HepG2 (cell line): Measurements from ENCODE around the gene ZBTB20. TPM values are rescaled to one million over a fixed set of nuclear protein-coding genes. Genes with fewer than 3 reads are reported as not detected.

Experiments
- ATF1 ChIP-seq: IDR thresholded peaks from 2 replicates; pipeline ENCODE4 v1.6.1; 2016; ENCODE audit warnings: mild to moderate bottlenecking, control low read depth
- ATF7 ChIP-seq, 2 experiments: fragments of 450-650 bp in 1 of 2; sonication (generic) in 1 of 2; formaldehyde crosslinking in 1 of 2; IDR thresholded peaks; 2 replicates each; pipeline versions ENCODE4 v1.4.0 to v1.6.1; 2016 to 2020; ENCODE audit warnings: antibody characterized with exemption in 1 of 2, mild to moderate bottlenecking in 1 of 2, missing genetic modification reagents in 1 of 2
- CSRNP2 ChIP-seq: sonication (generic); formaldehyde crosslinking; conservative IDR thresholded peaks from 2 replicates; pipeline ENCODE4 v1.8.0; 2022; ENCODE audit warnings: low read depth, missing genetic modification reagents
- FOXP1 ChIP-seq, 2 experiments: fragments of 450-650 bp in 1 of 2; IDR thresholded peaks; 2 replicates each; pipeline ENCODE4 v1.6.1; 2017 to 2018; ENCODE audit warnings: antibody characterized with exemption in 1 of 2
- GMEB1 ChIP-seq: sonication (generic); formaldehyde crosslinking; IDR thresholded peaks from 2 replicates; pipeline ENCODE4 v1.5.1; 2020; ENCODE audit warnings: missing genetic modification reagents, mild to moderate bottlenecking, borderline replicate concordance
- HNF4A ChIP-seq: sonication (generic); formaldehyde crosslinking; IDR thresholded peaks from 2 replicates; pipeline ENCODE4 v1.4.0; 2020; ENCODE audit warnings: missing genetic modification reagents
- HNF4G ChIP-seq, 2 experiments: sonication (generic) in 1 of 2; formaldehyde crosslinking in 1 of 2; IDR thresholded peaks; 2 replicates each; pipeline versions ENCODE4 v1.4.0 to v1.6.1; 2011 to 2020; ENCODE audit warnings: borderline replicate concordance in 2 of 2, low read depth in 2 of 2, mild to moderate bottlenecking in 2 of 2, low read length in 1 of 2, missing genetic modification reagents in 1 of 2, moderate library complexity in 1 of 2
- HNRNPLL ChIP-seq: fragments of 200-400 bp; formaldehyde crosslinking; IDR thresholded peaks from 2 replicates; pipeline ENCODE4 v1.6.1; 2017; ENCODE audit warnings: mild to moderate bottlenecking, low read depth, low read length; ENCODE audit not compliant: poor library complexity, severe bottlenecking
- RARG ChIP-seq: sonication (generic); formaldehyde crosslinking; IDR thresholded peaks from 2 replicates; pipeline ENCODE4 v1.4.0; 2020; ENCODE audit warnings: low read depth, mild to moderate bottlenecking, missing genetic modification reagents
- ZFP41 ChIP-seq: sonication (generic); formaldehyde crosslinking; IDR thresholded peaks from 2 replicates; pipeline ENCODE4 v1.4.0; 2020; ENCODE audit warnings: mild to moderate bottlenecking, missing genetic modification reagents, borderline replicate concordance
- ZFY ChIP-seq: sonication (generic); formaldehyde crosslinking; IDR thresholded peaks from 2 replicates; pipeline ENCODE4 v1.4.0; 2020; ENCODE audit warnings: missing genetic modification reagents
- ZMYM4 ChIP-seq: sonication (generic); formaldehyde crosslinking; IDR thresholded peaks from 2 replicates; pipeline ENCODE4 v1.8.1; 2023; ENCODE audit warnings: mild to moderate bottlenecking, missing genetic modification reagents
- ZNF160 ChIP-seq: sonication (generic); formaldehyde crosslinking; IDR thresholded peaks from 2 replicates; pipeline ENCODE4 v1.8.0; 2022; ENCODE audit warnings: mild to moderate bottlenecking, inconsistent platforms, missing genetic modification reagents
- ZNF773 ChIP-seq: sonication (generic); formaldehyde crosslinking; IDR thresholded peaks from 2 replicates; pipeline ENCODE4 v1.4.0; 2020; ENCODE audit warnings: missing genetic modification reagents, borderline replicate concordance
- ZNF788 ChIP-seq: sonication (generic); formaldehyde crosslinking; IDR thresholded peaks from 2 replicates; pipeline ENCODE4 v1.5.0; 2020; ENCODE audit warnings: mild to moderate bottlenecking, missing genetic modification reagents, borderline replicate concordance
- polyA plus RNA-seq, 8 experiments: library from polyadenylated mRNA; depleted of rRNA in 3 of 8; stranded (reverse) in 7 of 8; unstranded in 1 of 8; fragments of >200 nt; fragmentation: Illumina TruSeq in 4 of 8; extraction: Trizol in 4 of 8; gene quantifications; 2 replicates each; pipeline versions ENCODE4 v1.2.1 to v1.2.3, GENCODE V29; 2011 to 2016; ENCODE audit warnings: low read depth in 4 of 8, missing spikeins in 1 of 8, mixed read lengths in 1 of 8; ENCODE audit not compliant: insufficient read depth in 1 of 8
- total RNA-seq, 5 experiments: library from RNA; depleted of rRNA; stranded (reverse); fragments of >200 nt; fragmentation: Illumina TruSeq; extraction: Trizol; gene quantifications; 2 replicates each; pipeline ENCODE4 v1.2.3, GENCODE V29; 2016; ENCODE audit warnings: low read depth in 1 of 5
- TF ChIP-seq, protein P1 (sequence below): sonication (generic); formaldehyde crosslinking; conservative IDR thresholded peaks from 2 replicates; pipeline ENCODE4 v1.4.0; 2020; ENCODE audit warnings: missing genetic modification reagents
- TF ChIP-seq, protein P2 (sequence below): sonication (generic); formaldehyde crosslinking; IDR thresholded peaks from 2 replicates; pipeline ENCODE4 v1.4.0; 2020; ENCODE audit warnings: missing genetic modification reagents

ZBTB20 gene
- total and polyA plus RNA-seq, 2 of the 13 experiments (the other 11 are each of a cell fraction or from before 2014, with no cell fraction given) = 1.9 to 8.8 TPM

DNA sequence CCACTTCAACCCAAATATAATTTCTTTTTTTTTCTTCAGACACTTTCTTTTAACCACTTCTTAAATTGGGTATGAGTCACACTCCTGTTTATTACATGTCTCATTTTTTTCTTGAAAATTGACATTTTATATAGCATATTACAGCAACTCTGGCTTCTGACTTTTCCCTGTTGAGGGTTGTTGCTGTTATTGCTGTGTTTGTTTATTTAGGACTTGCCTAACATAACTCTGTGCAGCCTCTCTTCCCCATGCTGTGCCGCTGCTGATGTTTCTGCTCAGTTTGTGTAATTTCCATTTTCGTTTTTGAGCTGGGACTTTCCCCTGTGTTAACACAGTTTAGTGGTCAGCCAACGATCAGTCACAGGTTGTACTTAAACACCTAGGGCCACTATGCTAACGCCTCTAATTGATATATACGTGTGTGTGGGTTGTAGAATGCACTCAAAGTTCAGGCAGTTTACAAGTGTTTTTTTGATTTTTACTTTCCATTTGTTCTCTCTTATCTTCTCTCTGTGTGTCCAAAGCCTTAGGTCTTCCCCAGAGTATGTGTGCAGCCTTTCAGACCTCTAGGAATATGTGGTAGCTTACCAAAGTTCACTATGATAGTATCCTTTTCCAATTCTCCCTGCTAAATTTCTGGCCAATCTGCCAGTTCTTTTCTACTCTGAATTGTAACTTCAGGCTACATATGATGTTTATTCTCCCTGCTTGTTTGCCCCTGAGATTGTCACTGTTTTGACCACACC lies 337.2 kb downstream of the ZBTB20 start (continued):
- TF ChIP-seq CSRNP2 (CRISPR knock-in tag) (no peak), ZNF160 (no peak), ZFY (CRISPR knock-in tag) (no peak), ZFP41 (CRISPR knock-in tag) (no peak), ATF7 (IDR thresholded peaks at IDR 0.05) (no peak), ATF7 (CRISPR knock-in tag; IDR thresholded peaks at IDR 0.05) (no peak), GMEB1 (no peak), ZNF773 (CRISPR knock-in tag) (no peak), HNF4G (IDR thresholded peaks at IDR 0.05; ENCODE audit: borderline replicate concordance, low read depth, low read length) (no peak), HNF4G (CRISPR knock-in tag; IDR thresholded peaks at IDR 0.05; ENCODE audit: borderline replicate concordance, low read depth) (no peak), HNRNPLL (no peak), ZMYM4 (peak; percentile 39; the same call in 1 of the 2 replicates), ZNF788 (CRISPR knock-in tag) (no peak), HNF4A (CRISPR knock-in tag) (peak; percentile 11; the same call in 1 of the 2 replicates), FOXP1 (IDR thresholded peaks at IDR 0.05) (no peak), FOXP1 (CRISPR knock-in tag; IDR thresholded peaks at IDR 0.05) (0 out of 2 replicates have a peak, but pooled peaks have one; percentile 19), RARG (CRISPR knock-in tag) (no peak), ATF1 (CRISPR knock-in tag) (no peak)
- TF ChIP-seq, protein P1, sequence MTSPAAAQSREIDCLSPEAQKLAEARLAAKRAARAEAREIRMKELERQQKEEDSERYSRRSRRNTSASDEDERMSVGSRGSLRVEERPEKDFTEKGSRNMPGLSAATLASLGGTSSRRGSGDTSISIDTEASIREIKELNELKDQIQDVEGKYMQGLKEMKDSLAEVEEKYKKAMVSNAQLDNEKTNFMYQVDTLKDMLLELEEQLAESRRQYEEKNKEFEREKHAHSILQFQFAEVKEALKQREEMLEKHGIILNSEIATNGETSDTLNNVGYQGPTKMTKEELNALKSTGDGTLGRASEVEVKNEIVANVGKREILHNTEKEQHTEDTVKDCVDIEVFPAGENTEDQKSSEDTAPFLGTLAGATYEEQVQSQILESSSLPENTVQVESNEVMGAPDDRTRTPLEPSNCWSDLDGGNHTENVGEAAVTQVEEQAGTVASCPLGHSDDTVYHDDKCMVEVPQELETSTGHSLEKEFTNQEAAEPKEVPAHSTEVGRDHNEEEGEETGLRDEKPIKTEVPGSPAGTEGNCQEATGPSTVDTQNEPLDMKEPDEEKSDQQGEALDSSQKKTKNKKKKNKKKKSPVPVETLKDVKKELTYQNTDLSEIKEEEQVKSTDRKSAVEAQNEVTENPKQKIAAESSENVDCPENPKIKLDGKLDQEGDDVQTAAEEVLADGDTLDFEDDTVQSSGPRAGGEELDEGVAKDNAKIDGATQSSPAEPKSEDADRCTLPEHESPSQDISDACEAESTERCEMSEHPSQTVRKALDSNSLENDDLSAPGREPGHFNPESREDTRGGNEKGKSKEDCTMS (CRISPR knock-in tag) = no peak
- TF ChIP-seq, protein P2, sequence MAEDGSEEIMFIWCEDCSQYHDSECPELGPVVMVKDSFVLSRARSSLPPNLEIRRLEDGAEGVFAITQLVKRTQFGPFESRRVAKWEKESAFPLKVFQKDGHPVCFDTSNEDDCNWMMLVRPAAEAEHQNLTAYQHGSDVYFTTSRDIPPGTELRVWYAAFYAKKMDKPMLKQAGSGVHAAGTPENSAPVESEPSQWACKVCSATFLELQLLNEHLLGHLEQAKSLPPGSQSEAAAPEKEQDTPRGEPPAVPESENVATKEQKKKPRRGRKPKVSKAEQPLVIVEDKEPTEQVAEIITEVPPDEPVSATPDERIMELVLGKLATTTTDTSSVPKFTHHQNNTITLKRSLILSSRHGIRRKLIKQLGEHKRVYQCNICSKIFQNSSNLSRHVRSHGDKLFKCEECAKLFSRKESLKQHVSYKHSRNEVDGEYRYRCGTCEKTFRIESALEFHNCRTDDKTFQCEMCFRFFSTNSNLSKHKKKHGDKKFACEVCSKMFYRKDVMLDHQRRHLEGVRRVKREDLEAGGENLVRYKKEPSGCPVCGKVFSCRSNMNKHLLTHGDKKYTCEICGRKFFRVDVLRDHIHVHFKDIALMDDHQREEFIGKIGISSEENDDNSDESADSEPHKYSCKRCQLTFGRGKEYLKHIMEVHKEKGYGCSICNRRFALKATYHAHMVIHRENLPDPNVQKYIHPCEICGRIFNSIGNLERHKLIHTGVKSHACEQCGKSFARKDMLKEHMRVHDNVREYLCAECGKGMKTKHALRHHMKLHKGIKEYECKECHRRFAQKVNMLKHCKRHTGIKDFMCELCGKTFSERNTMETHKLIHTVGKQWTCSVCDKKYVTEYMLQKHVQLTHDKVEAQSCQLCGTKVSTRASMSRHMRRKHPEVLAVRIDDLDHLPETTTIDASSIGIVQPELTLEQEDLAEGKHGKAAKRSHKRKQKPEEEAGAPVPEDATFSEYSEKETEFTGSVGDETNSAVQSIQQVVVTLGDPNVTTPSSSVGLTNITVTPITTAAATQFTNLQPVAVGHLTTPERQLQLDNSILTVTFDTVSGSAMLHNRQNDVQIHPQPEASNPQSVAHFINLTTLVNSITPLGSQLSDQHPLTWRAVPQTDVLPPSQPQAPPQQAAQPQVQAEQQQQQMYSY (CRISPR knock-in tag) = no peak
